PC-9 (cell line): Measurements from ENCODE around the gene CACNB3.

Source experiments
- EZH2 ChIP-seq: fragments of 200-600 bp; sonication (generic); IDR thresholded peaks from 2 replicates; pipeline ENCODE4 v1.8.0; 2017; ENCODE audit warnings: antibody characterized with exemption, low read depth
- TF ChIP-seq, protein P1 (sequence below): fragments of 200-600 bp; sonication (generic); conservative IDR thresholded peaks from 2 replicates; pipeline ENCODE4 v1.6.1; 2017; ENCODE audit warnings: mixed run types, antibody characterized with exemption, mild to moderate bottlenecking, moderate library complexity

DNA sequence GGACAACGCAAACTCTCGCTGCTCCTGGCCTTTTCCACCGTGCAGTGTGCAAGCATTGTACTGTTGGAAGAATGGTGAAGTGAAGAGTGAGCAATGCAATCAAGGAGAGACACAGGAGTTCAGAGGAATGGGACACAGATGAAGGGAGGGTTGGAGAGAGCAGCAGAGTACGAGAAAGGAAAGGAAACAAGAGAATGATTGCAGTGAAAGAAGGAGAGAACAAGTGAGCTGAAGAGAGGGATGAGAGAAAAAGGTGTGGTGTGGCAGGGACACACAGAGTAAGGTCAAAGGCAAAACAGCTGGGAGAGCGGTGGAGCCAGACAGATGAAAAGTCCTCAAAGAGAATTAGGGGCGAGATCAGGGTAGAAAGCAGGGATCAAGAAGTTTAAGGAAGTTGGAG lies 13.0 kb downstream of the CACNB3 start:
- no peak for TF ChIP-seq EZH2
- TF ChIP-seq, protein P1, sequence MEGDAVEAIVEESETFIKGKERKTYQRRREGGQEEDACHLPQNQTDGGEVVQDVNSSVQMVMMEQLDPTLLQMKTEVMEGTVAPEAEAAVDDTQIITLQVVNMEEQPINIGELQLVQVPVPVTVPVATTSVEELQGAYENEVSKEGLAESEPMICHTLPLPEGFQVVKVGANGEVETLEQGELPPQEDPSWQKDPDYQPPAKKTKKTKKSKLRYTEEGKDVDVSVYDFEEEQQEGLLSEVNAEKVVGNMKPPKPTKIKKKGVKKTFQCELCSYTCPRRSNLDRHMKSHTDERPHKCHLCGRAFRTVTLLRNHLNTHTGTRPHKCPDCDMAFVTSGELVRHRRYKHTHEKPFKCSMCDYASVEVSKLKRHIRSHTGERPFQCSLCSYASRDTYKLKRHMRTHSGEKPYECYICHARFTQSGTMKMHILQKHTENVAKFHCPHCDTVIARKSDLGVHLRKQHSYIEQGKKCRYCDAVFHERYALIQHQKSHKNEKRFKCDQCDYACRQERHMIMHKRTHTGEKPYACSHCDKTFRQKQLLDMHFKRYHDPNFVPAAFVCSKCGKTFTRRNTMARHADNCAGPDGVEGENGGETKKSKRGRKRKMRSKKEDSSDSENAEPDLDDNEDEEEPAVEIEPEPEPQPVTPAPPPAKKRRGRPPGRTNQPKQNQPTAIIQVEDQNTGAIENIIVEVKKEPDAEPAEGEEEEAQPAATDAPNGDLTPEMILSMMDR = no peak
